Sigmoid colon (tissue), 7 donors: ENCODE results near the gene ELP4. TPM values are rescaled to one million over a fixed set of nuclear protein-coding genes. Genes with fewer than 3 reads are reported as not detected.

Experiments used
- DNase-seq: peaks from one replicate; pipeline ENCODE4 v3.0.0-alpha.2; 2019
- H3K27ac ChIP-seq, 4 donors: fragments of 200-600 bp; sonication (generic); one replicate each; pipeline ENCODE4 v1.5.1; 2016 to 2019; ENCODE audit warnings: mild to moderate bottlenecking in 1 of 4
- H3K27me3 ChIP-seq, 3 donors: fragments of 200-600 bp; sonication (generic); one replicate each; pipeline ENCODE4 v1.5.1; 2019; ENCODE audit warnings: mild to moderate bottlenecking in 1 of 3
- H3K36me3 ChIP-seq, 4 donors: fragments of 200-600 bp; sonication (generic); one replicate each; pipeline ENCODE4 v1.5.1; 2016 to 2019
- H3K4me1 ChIP-seq, 4 donors: fragments of 200-600 bp; sonication (generic); one replicate each; pipeline ENCODE4 v1.5.1; 2017 to 2019
- H3K4me3 ChIP-seq, 4 donors: fragments of 200-600 bp; sonication (generic); one replicate each; pipeline ENCODE4 v1.5.1; 2017 to 2019; ENCODE audit warnings: mild to moderate bottlenecking in 2 of 4, moderate library complexity in 1 of 4
- H3K9me3 ChIP-seq, 4 donors: fragments of 200-600 bp in 3 of 4; sonication (generic) in 3 of 4; one replicate each; pipeline versions ENCODE4 v1.5.1 to v1.6.1; 2013 to 2019
- CTCF ChIP-seq, 4 experiments: fragments of 450-650 bp in 3 of 4; fragments of 200-600 bp in 1 of 4; IDR thresholded peaks; one replicate each; pipeline ENCODE4 v1.5.1; 2016 to 2019; ENCODE audit warnings: antibody characterized with exemption in 4 of 4, mild to moderate bottlenecking in 3 of 4, moderate library complexity in 2 of 4
- EP300 ChIP-seq, 4 donors: sonication (generic); formaldehyde crosslinking; IDR thresholded peaks; one replicate each; pipeline ENCODE4 v1.6.1; 2017; ENCODE audit warnings: antibody characterized with exemption in 4 of 4
- POLR2A ChIP-seq, 2 donors: fragments of 450-650 bp; IDR thresholded peaks; one replicate each; pipeline ENCODE4 v1.6.1; 2016; ENCODE audit warnings: antibody characterized with exemption in 2 of 2, mild to moderate bottlenecking in 2 of 2, moderate library complexity in 2 of 2
- POLR2AphosphoS5 ChIP-seq, 4 donors: sonication (generic); formaldehyde crosslinking; IDR thresholded peaks; one replicate each; pipeline ENCODE4 v1.6.1; 2017; ENCODE audit warnings: antibody characterized with exemption in 4 of 4
- WGBS, 2 donors: extraction: QIAGEN DNeasy Blood & Tissue Kit; methylation state at CpG; one replicate each; pipeline ENCODE4 v1.1.7; 2013; 5-methylcytosine and 5-hydroxymethylcytosine counted together
- intact Hi-C: fragments of 100-400 bp; cut with DNase I; formaldehyde crosslinking; loops from one replicate; pipeline ENCODE4 v1.15.1; 2023
- polyA plus RNA-seq, 3 donors: library from polyadenylated mRNA; stranded (reverse); fragments of 200-250 nt; gene quantifications; one replicate each; pipeline ENCODE4 v1.2.3, GENCODE V29; 2013
- total RNA-seq, 4 donors: library from RNA; depleted of rRNA; stranded (reverse); fragments of >200 nt; gene quantifications; one replicate each; pipeline ENCODE4 v1.1.0, GENCODE V29; 2016
- donor health status: healthy with polysubstance abuse.
- donor health status: Bipolar disorder and iron deficiency.
- donor health status: healthy.

Gene ELP4
- total and polyA plus RNA-seq, 7 donors: 9.0 to 32.7 (median 18.5) TPM

GRCh38 chr11:31779374-31779791 lies 269.8 kb downstream of the ELP4 start:
- no peak for DNase-seq
- Histone ChIP-seq H3K27me3 (no peaks in the 10 kb centered on the region), H3K4me3 (no peak overlapping the region), H3K9me3 (peaks cover 0 to 3% (median 1%) of the 10 kb centered on the region in 4 donors), H3K4me1 (no peaks in the 10 kb centered on the region), H3K36me3 (no peaks in the 10 kb centered on the region), H3K27ac (no peak overlapping the region)
- TF ChIP-seq EP300 (IDR thresholded peaks at IDR 0.05): no peak
- WGBS, 2 donors: 80 to 84% methylated on average over 6 of the region's 6 CpGs
- intact Hi-C loops: no loop called here

GRCh38 chr11:31780078-31780477 lies 270.5 kb downstream of the ELP4 start:
- no peak overlapping the region for H3K4me3 ChIP-seq
- H3K4me1 ChIP-seq: no peaks in the 10 kb centered on the region
- H3K27ac ChIP-seq: no peak overlapping the region
- H3K27me3 ChIP-seq: no peaks in the 10 kb centered on the region
- no peak for DNase-seq
- no peaks in the 10 kb centered on the region for H3K36me3 ChIP-seq
- TF ChIP-seq EP300 (IDR thresholded peaks at IDR 0.05): no peak
- no peak for TF ChIP-seq POLR2AphosphoS5 (IDR thresholded peaks at IDR 0.05)
- TF ChIP-seq POLR2A (IDR thresholded peaks at IDR 0.05): no peak
- TF ChIP-seq CTCF (IDR thresholded peaks at IDR 0.05): no peak
- WGBS, 2 donors: 97% methylated on average over 4 of the region's 4 CpGs
- intact Hi-C loops: no loop called here
- peaks cover 0 to 3% (median 1%) of the 10 kb centered on the region in 4 donors for H3K9me3 ChIP-seq

GRCh38 chr11:31780480-31780971 lies 271.0 kb downstream of the ELP4 start:
- Histone ChIP-seq H3K4me3 (no peak overlapping the region), H3K27ac (no peak overlapping the region), H3K9me3 (peaks cover 0 to 3% (median 1%) of the 10 kb centered on the region in 4 donors), H3K27me3 (no peaks in the 10 kb centered on the region), H3K4me1 (no peaks in the 10 kb centered on the region), H3K36me3 (no peaks in the 10 kb centered on the region)
- WGBS, 2 donors: 81 to 94% methylated on average over 5 of the region's 5 CpGs
- no peak for DNase-seq
- no peak for TF ChIP-seq CTCF (IDR thresholded peaks at IDR 0.05)
- TF ChIP-seq POLR2A (IDR thresholded peaks at IDR 0.05): no peak
- TF ChIP-seq EP300 (IDR thresholded peaks at IDR 0.05): no peak
- no peak for TF ChIP-seq POLR2AphosphoS5 (IDR thresholded peaks at IDR 0.05)
- intact Hi-C loops: no loop called here

- WGBS, 2 donors: 88 to 97% methylated on average over 2 of the region's 2 CpGs
- Histone ChIP-seq H3K27me3 (no peaks in the 10 kb centered on the region), H3K36me3 (no peaks in the 10 kb centered on the region), H3K4me1 (no peaks in the 10 kb centered on the region), H3K9me3 (peaks cover 0 to under 1% (median under 1%) of the 10 kb centered on the region in 4 donors), H3K27ac (no peak overlapping the region), H3K4me3 (no peak overlapping the region)
- TF ChIP-seq EP300 (IDR thresholded peaks at IDR 0.05): no peak
- TF ChIP-seq POLR2A (IDR thresholded peaks at IDR 0.05): no peak
- DNase-seq: no peak
- intact Hi-C loops: no loop called here
Observed at GRCh38 chr11:31782257-31782656, 272.7 kb downstream of the ELP4 start.

DNA sequence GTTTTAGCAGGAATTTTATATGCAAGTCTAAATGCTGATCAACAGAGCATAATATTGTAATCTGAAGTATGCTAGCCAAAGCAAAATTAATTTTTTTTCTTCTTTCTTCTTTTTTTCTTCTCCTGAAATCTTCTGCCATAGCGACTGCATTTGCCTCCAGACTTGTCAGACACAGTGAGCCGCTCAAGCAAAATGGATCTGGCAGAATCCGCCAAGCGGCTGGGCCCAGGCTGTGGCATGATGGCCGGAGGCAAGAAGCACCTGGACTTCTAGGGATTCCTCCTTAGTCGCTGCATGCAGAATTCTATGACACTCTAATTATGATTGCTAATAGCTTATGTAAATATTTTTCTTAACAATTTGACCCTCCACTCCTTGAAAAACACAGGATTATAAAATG lies 273.7 kb downstream of the ELP4 start:
- no peaks in the 10 kb centered on the region for H3K4me1 ChIP-seq
- H3K4me3 ChIP-seq: no peak overlapping the region
- no peaks in the 10 kb centered on the region for H3K27me3 ChIP-seq
- H3K9me3 ChIP-seq: no peaks in the 10 kb centered on the region
- no peak for TF ChIP-seq CTCF (IDR thresholded peaks at IDR 0.05)
- no peak for TF ChIP-seq POLR2AphosphoS5 (IDR thresholded peaks at IDR 0.05)
- no peak for TF ChIP-seq POLR2A (IDR thresholded peaks at IDR 0.05)
- H3K36me3 ChIP-seq: no peaks in the 10 kb centered on the region
- 96% methylated on average over 6 of the region's 6 CpGs for WGBS, 2 donors
- H3K27ac ChIP-seq: no peak overlapping the region
- intact Hi-C loops: no loop called here
- no peak for DNase-seq

GRCh38 chr11:31784611-31785010 lies 275.0 kb downstream of the ELP4 start:
- Histone ChIP-seq H3K4me3 (no peak overlapping the region), H3K27me3 (no peaks in the 10 kb centered on the region), H3K4me1 (no peaks in the 10 kb centered on the region), H3K27ac (no peak overlapping the region), H3K36me3 (no peaks in the 10 kb centered on the region), H3K9me3 (no peaks in the 10 kb centered on the region)
- WGBS, 2 donors: 96 to 97% methylated on average over 2 of the region's 2 CpGs
- intact Hi-C loops: no loop called here
- DNase-seq: no peak
- TF ChIP-seq POLR2A (IDR thresholded peaks at IDR 0.05) (no peak), CTCF (IDR thresholded peaks at IDR 0.05) (no peak)
